Measurements from ENCODE around the gene PPP6R1. TPM values are rescaled to one million over a fixed set of nuclear protein-coding genes. Genes with fewer than 3 reads are reported as not detected.

The PPP6R1 gene
- total RNA-seq, 1 experiment from 2014 or later: 96.7 TPM

DNA sequence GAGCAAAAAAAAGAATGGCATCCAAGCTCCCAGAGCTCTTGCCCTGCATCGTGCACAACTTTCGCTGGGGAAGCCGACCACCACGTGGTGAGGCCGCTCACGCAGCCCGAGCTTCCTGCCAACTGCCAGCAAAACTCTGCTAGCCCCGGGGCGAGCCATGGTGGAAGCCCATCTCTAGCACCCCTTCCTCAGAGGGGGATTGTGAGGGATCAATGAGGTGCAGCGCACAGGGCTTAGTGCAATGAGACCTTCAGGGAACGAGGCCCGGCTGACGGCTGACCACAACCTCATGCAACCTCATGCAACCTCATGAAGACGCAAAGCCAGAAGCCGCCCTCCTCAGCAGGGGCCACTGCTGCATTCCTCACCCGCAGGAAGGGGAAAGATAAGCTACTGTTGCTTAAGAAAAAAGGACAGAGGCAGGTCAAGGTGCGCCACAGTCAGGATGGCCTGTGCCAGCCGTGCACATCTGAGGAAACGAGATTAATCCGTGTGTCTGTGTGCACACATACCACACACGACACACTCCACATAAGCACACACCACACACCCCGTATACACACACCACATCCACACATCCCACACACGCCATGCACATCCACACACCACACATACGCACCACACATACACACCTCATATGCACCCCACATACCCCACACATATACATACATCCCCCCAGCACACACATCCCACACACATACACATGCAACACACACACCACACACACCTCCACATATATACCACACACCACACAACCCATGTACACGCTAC lies 11.5 kb upstream of the PPP6R1 start (continued):
- TF ChIP-seq TCF7L2 (IDR thresholded peaks at IDR 0.05; ENCODE audit: borderline replicate concordance, extremely low read depth, insufficient read depth, insufficient read length) (no peak), SP1 (IDR thresholded peaks at IDR 0.05; ENCODE audit: low read depth) (no peak), POLR2A (IDR thresholded peaks at IDR 0.05; ENCODE audit: borderline replicate concordance, extremely low read depth, insufficient read depth, insufficient read length) (no peak), FOSL1 (IDR thresholded peaks at IDR 0.05; ENCODE audit: low read depth) (no peak), ZFX (IDR thresholded peaks at IDR 0.05) (no peak), SIN3A (IDR thresholded peaks at IDR 0.05; ENCODE audit: low read depth) (no peak), RAD21 (IDR thresholded peaks at IDR 0.05; ENCODE audit: low read depth) (no peak), ELF1 (IDR thresholded peaks at IDR 0.05; ENCODE audit: borderline replicate concordance, low read depth) (no peak), ZNF274 (IDR thresholded peaks at IDR 0.05; ENCODE audit: low read depth, low read length) (no peak), JUND (IDR thresholded peaks at IDR 0.05) (no peak), CEBPB (IDR thresholded peaks at IDR 0.05; ENCODE audit: low read depth) (no peak), SRF (IDR thresholded peaks at IDR 0.05; ENCODE audit: low read depth) (no peak)
- TF ChIP-seq, protein P1, sequence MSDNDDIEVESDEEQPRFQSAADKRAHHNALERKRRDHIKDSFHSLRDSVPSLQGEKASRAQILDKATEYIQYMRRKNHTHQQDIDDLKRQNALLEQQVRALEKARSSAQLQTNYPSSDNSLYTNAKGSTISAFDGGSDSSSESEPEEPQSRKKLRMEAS (IDR thresholded peaks at IDR 0.05): no peak

DNA sequence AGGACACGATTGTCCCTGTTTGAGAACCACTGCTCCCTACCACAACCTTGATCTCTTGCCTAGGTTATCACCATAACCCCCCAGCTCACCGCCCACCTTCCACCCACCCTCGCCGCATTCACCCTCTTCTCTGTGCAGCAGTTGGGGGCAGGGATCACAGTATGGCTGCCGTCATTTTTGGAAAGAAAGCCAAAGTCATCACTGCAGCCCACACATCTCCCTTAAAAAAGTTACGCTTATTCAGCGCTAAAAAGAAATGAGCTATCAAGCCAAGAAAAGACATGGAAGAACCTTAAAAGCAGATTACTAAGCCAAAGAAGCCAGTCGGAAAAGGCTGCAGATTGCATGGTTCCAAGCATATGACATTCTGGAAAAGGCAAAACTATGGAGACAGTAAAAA lies 10.5 kb upstream of the PPP6R1 start:
- BruUV-seq (replicated peaks): no TSS peak
- Histone ChIP-seq H2AFZ (ENCODE audit: low read depth, low read length, poor library complexity, severe bottlenecking) (no peak overlapping the region), H3K36me3 (ENCODE audit: control insufficient read depth in 1 of 2, insufficient read depth in 2 of 2, low read length in 2 of 2) (peaks cover 4 to 9% of the 10 kb centered on the region in 2 experiments; a peak in 3 of 4 replicates), H3K4me3 (replicated peaks in 1 of 2; ENCODE audit: low read depth in 1 of 2, low read length in 2 of 2) (no peak overlapping the region), H4K20me1 (ENCODE audit: insufficient read depth) (no peaks in the 10 kb centered on the region), H3K27me3 (ENCODE audit: insufficient read depth, low read length) (no peaks in the 10 kb centered on the region), H3K4me2 (ENCODE audit: low read length) (no peak overlapping the region), H3K9me2 (ENCODE audit: insufficient read depth) (no peaks in the 10 kb centered on the region), H3K9me3 (ENCODE audit: control insufficient read depth in 1 of 2, insufficient read depth in 1 of 2, low read depth in 1 of 2, low read length in 2 of 2) (no peaks in the 10 kb centered on the region), H3K27ac (ENCODE audit: low read depth, low read length) (no peak overlapping the region), H3K4me1 (ENCODE audit: control insufficient read depth in 1 of 2, insufficient read depth in 2 of 2, low read length in 2 of 2) (no peaks in the 10 kb centered on the region), H3K9ac (ENCODE audit: low read length) (no peak overlapping the region), H3K79me2 (ENCODE audit: insufficient read depth, low read length) (no peaks in the 10 kb centered on the region)
- ATAC-seq (no peak), DNase-seq (ENCODE audit: low read depth, low spot score) (no peak)
- ChIA-PET RAD21 (ENCODE audit: low non-redundant PET in 1 of 2, low total read pairs in 2 of 2, uncharacterized antibody in 2 of 2, unreplicated experiment in 2 of 2) (no interaction called here), POLR2A (interaction anchor here (0.8 to 1.7 kb wide), 2 partner anchors 9 to 10 kb away, joined by 3 to 4 read pairs; partner anchors contain the start of gene PPP6R1), CTCF (no interaction called here)
- intact Hi-C loops (cut with micrococcal nuclease): no loop called here
- TF ChIP-seq FOSL1 (IDR thresholded peaks at IDR 0.05; ENCODE audit: low read depth): no peak
- TF ChIP-seq, protein P1 (IDR thresholded peaks at IDR 0.05): no peak
- no peak for TF ChIP-seq ZFX (IDR thresholded peaks at IDR 0.05)
- TF ChIP-seq YY1 (IDR thresholded peaks at IDR 0.05; ENCODE audit: extremely low read depth, insufficient replicate concordance, low read depth, low read length): no peak
- TF ChIP-seq JUND (IDR thresholded peaks at IDR 0.05): no peak
- TF ChIP-seq, protein P2, sequence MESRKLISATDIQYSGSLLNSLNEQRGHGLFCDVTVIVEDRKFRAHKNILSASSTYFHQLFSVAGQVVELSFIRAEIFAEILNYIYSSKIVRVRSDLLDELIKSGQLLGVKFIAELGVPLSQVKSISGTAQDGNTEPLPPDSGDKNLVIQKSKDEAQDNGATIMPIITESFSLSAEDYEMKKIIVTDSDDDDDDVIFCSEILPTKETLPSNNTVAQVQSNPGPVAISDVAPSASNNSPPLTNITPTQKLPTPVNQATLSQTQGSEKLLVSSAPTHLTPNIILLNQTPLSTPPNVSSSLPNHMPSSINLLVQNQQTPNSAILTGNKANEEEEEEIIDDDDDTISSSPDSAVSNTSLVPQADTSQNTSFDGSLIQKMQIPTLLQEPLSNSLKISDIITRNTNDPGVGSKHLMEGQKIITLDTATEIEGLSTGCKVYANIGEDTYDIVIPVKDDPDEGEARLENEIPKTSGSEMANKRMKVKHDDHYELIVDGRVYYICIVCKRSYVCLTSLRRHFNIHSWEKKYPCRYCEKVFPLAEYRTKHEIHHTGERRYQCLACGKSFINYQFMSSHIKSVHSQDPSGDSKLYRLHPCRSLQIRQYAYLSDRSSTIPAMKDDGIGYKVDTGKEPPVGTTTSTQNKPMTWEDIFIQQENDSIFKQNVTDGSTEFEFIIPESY (IDR thresholded peaks at IDR 0.05; ENCODE audit: extremely low read depth, insufficient replicate concordance, low read length): no peak
- no peak for TF ChIP-seq CEBPB (IDR thresholded peaks at IDR 0.05; ENCODE audit: low read depth)
- TF ChIP-seq, protein P3, sequence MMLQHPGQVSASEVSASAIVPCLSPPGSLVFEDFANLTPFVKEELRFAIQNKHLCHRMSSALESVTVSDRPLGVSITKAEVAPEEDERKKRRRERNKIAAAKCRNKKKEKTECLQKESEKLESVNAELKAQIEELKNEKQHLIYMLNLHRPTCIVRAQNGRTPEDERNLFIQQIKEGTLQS (IDR thresholded peaks at IDR 0.05): no peak
- no peak for TF ChIP-seq EZH2 (IDR thresholded peaks at IDR 0.05)
- TF ChIP-seq SIN3A (IDR thresholded peaks at IDR 0.05; ENCODE audit: low read depth): no peak
- TF ChIP-seq SP1 (IDR thresholded peaks at IDR 0.05; ENCODE audit: low read depth): no peak
- TF ChIP-seq CBX3 (IDR thresholded peaks at IDR 0.05; ENCODE audit: low read depth): no peak
- no peak for TF ChIP-seq ELF1 (IDR thresholded peaks at IDR 0.05; ENCODE audit: borderline replicate concordance, low read depth)
- TF ChIP-seq, protein P4, sequence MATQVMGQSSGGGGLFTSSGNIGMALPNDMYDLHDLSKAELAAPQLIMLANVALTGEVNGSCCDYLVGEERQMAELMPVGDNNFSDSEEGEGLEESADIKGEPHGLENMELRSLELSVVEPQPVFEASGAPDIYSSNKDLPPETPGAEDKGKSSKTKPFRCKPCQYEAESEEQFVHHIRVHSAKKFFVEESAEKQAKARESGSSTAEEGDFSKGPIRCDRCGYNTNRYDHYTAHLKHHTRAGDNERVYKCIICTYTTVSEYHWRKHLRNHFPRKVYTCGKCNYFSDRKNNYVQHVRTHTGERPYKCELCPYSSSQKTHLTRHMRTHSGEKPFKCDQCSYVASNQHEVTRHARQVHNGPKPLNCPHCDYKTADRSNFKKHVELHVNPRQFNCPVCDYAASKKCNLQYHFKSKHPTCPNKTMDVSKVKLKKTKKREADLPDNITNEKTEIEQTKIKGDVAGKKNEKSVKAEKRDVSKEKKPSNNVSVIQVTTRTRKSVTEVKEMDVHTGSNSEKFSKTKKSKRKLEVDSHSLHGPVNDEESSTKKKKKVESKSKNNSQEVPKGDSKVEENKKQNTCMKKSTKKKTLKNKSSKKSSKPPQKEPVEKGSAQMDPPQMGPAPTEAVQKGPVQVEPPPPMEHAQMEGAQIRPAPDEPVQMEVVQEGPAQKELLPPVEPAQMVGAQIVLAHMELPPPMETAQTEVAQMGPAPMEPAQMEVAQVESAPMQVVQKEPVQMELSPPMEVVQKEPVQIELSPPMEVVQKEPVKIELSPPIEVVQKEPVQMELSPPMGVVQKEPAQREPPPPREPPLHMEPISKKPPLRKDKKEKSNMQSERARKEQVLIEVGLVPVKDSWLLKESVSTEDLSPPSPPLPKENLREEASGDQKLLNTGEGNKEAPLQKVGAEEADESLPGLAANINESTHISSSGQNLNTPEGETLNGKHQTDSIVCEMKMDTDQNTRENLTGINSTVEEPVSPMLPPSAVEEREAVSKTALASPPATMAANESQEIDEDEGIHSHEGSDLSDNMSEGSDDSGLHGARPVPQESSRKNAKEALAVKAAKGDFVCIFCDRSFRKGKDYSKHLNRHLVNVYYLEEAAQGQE (IDR thresholded peaks at IDR 0.05; ENCODE audit: low read depth): no peak
